ENCODE data around the gene SMCO2.
A peak's percentile ranks its signal among the peaks of the same experiment; 100 is the strongest.
"Not testable (repeated sequence)": the region's sequence is repeated elsewhere in the genome, so short reads cannot be mapped to it uniquely, and the experiment has no call there.

Gene SMCO2

DNA sequence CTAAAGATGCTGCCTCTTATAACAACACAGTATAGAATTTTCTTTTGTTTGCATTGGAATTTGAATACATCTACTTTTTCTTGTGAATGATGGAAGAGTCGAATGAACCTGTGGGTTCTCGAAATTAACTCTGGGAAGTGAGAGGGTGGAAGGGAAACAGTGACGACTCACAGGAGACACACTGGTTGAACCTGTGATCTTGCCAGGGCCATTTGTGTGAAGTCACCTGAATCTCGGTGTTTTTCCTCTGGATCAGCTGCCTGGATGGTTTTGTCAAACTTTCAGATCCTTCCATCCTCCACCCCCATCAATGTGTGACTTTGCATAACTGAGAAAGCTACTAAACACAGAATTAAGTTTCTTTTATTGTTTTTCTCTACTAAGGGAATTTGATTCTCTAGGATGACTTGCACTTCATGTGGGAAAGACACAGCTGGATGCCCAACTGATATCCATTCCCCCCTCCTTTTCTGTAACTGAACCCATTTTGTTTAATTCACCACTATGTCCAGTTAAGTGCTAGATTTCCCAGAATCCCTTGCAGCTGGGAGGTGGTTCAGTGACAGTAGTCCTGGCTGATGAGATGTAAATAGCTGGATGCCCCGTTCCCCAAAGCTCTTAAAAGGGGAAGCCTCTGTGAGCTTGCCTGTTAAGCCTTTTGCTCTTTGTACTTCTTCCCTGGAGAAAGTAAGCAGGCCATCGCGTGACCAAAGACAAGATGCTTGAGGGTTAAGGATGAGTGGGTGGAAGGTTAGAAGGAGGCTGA, 83.8 kb downstream of the SMCO2 start:
- DNase-seq: no peak

DNA sequence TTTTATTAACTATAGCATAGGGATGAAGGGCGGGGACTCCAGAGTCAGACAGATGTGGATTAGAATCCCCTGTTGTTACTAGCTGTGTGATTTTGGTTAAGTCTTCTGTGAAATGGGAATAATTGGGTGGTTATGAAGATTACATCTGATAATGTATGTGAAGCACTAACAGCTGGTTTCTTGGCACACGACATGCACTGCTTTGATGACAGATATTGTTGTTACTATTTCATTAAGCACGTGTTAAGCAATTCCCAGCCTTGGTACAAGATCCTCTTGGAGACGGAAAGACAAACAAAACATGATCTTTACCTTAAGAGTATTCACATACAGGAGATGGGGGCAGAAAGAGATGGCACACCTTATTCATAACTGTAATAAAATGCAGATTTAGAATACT, 85.4 kb downstream of the SMCO2 start:
- DNase-seq: no peak

DNA sequence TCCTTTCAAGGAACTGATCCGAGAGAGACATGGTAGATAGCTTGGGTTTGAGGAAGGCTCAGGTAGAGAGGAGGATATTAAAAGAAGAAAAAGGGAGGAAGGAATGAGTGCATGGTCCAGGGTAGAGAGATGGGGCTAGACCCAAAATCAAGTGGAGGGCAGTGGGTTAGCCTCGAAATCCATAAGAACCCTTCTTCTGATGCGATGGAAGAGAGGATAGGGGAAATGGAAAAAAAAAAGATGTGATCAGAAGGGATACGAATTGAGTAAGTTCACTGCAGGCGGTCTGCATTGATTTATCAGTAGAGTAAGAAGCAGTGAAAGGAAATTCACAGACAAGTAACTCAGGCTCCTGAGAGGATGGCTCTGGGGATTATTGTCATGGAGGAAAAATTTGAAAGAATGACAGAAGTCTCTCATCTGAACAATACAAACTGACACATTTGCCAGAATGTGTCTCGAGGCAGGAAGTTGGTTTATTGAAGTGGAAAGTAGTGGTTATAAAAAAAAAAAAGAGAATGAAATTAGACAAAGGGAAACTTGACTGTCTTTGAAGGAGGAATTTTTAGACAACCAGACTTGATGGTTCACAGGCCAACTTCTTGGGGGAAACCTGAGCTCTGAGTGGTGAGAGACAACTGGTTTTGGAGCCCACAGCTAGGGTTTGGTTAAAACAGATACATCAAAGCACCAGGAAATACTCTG, 87.7 kb downstream of the SMCO2 start:
- peak; percentile 25 for DNase-seq

DNA sequence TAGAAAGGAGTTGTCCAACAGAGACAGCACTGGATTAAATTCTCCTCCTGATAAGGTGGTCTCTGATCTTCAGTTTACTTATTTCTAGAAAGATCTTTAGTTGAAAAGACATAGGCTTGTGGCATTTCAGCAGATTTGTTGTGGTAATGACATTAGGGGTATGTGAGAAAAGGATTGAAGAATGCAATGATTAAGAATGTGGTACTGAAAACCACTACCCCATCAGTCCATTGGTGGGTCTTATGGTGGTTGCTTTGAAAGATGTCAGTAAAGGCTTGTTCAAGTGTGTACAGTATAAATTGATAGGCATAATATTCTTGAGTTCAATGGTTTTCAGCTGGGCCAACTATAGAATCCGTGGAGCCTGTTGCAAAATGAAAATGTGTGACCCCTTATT, 88.2 kb downstream of the SMCO2 start:
- DNase-seq: no peak

DNA sequence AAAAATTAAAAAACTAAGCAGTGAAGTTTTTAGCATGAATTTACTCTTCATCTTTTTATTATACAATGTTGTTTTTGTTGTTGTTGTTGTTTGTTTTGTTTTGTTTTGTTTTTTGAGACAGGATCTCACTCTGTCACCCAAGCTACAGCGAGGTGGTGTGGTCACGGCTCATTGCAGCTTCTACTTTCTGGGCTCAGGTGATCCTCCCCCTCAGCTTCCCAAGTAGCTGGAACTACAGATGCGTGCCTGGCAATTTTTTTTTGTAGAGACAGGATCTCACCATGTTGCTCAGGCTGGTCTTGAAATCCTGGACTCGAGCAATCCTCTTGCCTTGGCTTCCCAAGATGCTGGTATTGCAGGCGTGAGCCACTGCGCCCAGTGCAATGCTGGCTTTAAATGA, 88.8 kb downstream of the SMCO2 start:
- DNase-seq: no peak

DNA sequence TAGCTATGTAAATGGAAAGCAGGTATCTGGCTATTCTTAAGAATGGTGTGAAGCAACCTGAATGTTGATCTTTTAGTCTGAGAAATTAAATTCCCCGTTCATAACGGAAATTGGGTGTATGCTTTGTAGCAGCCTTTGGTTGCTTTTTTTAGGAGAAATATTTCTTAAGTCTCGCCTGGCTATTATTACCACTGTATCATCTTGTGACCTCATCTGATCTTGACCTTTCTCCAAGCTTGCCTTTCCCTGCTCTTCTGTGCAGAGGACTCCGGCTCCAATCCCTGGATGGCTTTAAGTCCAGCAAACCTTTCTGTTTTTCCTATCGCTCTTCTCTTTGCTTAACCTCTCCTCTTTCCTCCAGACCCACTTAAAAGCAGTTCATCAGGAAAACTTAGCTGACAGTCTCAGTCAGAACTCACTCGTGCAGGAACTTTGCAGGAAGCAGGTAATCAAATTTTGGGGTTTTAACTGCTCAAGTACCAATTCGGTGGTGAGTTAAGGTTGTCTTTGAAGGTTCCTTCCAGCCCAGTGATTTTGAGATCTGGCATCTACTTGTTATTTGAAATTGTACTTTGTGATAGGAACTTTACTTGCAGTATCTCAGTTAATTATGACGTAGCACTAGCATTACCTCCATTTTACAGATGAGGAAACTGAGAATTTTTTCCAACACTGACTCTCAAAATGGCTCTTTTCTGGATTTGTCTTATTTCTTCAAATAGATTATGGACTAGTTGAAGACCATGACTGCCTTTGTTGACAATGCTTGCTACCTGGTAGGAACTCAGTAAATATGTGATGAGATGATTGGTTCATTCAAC, 91.5 kb downstream of the SMCO2 start:
- no peak for DNase-seq

DNA sequence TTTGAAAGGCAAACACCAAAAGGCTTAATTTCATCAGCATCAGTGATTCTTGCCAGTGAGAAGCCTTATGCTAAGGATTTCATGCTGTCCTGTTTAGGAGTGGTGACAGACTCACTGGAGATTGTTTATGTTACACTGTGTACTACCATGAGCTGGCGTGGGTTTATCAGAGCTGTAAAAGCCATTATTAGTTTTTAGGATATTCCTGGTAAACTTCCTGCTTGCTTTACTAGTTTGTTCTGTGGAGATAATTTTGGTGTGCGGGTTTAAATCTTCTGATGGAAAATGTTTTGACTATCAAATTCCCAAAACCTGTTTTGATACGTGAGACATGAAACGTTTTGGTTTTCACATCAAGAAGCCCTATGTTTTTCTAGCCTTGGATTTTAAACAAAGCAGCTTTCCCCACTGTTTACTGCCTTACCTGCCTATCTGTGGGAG, 92.7 kb downstream of the SMCO2 start:
- no peak for DNase-seq

DNA sequence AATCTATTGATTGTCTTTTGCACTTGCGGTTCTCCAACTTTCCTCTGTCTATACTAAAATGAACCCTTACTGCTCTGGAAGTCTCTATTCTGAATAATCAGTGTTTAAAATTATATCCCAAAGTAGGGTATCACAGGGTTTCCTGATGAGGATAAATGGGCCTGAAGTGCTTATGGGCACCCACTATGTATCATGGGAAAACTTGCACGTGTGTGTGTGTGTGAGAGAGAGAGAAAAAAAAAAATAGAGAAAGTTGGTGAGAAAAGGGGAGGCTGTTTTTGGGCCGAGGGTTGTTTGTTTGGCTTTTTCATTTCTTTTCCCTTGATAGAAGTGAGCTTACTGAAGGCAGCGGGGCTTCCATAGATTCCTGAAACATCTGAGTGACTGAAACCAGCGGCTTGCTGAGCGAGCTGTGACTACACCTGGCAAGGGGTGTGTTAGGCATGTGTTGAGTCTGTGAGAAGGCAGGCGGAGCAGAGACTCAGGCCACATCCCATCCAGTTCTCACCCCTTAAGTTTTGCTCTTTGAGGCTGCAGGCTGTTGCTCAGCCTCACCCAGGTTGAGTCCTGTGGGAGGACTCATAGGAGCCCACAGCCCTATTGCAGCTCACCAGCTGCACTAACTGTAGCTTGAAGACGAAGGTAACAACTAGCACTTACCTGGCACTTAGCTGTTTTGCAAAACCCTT, 94.6 kb downstream of the SMCO2 start:
- DNase-seq: no peak

DNA sequence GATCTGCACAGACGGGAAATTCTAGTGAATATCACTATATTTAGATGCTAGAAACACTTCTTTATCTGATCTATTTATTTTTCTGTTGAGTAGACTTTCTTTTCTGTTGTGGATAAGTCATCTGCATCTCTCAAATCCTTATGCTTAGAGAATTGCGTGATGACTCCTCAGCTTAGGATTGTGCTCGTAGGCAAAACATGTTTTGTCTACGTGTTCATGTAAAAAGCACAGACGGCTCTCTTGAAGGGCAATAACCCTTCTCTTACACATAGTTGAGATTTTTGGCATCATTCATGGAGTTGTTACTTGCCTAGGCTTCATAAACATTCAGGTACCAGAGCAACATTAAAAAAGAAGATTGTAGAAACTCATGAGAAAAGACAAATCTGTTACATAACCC, 96.1 kb downstream of the SMCO2 start:
- no peak for DNase-seq

DNA sequence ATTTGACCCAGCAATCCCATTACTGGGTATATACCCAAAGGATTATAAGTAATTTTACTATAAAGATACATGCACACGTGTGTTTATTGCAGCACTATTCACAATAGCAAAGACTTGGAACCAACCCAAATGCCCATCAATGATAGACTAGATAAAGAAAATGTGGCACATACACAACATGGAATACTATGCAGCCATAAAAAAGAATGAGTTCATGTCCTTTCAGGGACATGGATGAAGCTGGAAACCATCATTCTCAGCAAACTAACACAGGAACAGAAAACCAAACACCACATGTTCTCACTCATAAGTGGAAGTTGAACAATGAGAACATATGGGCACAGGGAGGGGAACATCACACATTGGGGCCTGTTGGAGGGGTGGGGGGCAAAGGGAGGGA, 98.3 kb downstream of the SMCO2 start:
- DNase-seq: not testable (repeated sequence)

DNA sequence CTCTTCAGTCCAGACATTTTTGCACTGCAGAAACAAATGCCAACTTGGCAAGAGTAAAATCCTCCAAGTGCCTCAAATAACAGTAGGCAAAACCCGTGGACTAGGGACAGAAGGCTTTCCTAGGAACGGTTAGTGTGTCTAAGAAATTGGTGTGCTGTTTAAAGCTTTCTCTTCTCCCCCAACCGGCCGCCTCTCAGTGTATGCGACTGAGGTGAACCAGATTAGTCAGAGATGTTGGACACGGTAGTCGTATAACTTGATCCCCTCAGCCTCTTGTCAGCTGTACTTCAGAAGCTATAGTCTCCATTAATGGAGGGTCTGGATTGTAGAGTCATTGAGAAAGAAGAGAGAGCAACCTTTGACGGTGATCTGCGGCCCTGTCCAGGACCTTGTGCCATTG, 99.1 kb downstream of the SMCO2 start:
- DNase-seq: no peak

DNA sequence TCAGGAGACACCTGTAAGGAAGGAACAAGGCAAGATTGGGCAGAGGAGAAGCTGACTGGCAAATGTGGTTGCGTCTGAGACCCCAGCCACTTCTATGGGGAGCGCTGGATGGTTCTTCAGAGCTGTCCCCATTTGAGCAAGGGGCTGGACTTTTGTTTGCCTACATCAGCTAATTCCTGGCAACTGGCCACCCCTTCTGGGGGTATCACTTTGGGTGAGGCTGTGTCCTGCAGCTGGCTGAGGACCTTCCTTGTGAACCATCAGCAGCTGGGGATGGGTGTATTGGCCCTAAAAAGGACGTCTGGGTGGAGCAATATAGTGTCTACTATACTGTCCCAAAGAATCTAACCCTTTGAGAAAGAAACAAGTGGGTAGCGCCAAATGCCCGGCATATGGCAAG, 101.1 kb downstream of the SMCO2 start:
- no peak for DNase-seq

DNA sequence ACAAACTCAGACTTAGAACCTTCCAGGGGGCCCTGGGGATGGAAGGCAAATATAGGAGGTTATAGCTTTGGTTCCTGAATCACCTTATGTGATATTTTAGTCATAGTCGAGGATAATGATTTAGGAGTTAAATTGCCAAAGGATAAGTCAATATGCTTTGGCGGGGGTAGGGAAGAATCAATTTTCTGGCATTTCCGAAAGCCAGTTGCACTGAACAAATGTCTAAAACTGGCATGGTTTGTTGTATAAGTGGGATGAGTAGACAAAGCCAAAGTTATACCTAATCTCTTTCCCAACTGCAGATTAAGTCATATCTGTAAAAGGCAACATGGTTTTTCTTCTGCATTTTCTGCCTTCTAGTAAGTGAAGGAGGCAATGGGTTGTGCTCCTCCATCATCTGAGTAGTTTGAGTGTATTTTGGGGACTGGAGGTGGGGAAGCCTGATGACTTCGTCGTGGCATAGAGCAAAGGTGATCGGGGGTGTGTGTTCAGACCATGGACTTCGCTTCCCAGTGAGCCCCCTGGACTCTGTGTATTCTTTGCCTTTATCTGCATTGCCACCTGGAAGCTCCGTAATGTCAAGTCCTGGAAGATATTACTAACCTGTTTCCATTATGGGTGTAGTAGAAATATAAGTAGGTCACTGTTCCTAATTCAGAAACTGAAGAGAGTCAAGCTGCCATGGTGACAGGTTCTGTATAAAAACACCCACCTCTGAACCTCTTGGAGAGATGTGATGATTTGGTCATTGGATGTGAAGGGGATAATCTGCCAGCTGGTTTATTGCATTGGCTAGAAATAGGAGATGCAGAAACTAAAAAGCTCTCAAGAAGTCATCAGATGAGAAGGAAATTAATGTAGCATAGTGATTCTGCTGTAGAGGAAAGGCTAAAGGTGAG, 102.0 kb downstream of the SMCO2 start:
- DNase-seq: no peak

DNA sequence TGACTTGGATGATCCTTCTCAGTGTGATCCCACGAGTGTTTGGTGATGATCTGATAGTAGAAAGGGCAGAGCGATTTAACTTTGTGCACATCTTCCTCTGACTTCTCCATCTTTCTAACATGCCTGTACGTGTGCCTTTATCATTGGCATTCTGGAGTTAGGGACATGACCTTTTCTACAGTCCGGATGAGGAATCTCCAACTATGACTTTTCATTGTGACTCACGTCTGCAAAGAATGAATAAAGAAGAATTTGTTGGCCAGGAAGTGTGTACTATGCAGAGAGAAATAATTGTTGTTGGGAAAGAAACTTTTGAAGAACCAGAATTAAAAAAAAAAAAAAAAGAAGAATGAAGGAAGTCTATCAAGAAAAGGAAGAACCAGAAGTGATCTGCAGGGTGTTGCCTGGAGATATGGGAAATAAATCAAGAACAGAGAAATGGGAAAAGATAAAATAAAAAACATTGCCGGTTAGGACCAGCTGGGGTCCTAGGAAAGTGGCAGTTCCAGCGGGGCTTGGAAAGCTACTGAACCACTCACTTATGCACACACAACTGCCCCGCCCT, 102.8 kb downstream of the SMCO2 start:
- DNase-seq: no peak

DNA sequence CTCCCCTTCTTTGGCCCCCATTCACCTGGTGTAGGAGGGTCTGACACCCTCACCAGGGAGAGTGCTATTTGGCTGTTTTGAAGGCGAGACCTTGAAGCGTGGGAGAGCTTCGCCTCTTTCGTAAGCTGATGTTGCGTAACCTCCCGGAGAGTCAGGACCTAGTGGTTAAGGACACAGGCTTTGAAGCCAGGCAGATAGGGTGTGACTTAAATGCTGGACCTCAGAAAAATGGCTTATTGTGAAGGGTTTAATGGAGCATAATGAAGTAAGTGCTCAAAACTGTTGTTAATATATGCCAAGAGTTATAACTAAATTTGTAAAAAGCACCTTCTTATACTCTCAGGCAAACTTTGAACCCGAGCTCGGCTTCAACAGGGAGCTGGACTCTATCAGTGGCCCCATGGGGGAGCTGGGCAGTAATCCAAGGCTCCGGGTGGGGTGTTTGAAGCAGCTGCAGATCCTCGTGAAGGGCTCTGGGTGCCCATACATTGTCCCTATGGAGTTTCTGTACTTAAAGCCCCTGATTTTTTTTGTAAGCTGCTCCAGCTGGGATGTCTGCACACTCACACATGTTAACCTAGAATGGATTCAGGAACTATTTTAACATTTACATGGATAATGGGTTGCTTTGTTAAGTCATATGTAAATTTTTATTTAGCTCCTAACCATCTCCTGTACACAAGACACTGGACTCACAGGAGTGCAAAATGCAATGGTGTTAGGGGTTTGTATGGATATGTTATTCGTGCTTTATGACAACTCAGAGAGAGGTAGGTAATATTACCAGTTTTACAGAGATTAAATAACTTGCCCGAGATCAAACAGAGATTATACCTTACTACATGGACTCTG, 103.5 kb downstream of the SMCO2 start:
- no peak for DNase-seq

DNA sequence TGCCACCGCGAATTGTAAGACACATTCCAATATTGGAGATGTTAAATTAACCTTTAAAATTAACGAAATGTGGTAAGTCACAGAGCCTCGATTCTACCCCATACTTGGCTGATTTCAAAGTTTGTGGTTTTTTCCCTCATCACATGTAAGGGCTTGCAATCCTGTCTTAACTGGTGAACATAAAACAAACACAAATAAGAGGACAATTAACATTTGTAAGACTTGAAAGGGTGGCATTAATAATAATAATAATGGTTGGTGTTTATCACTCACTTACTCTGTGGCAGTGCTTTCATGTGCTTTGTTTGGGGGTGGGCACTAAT, 104.1 kb downstream of the SMCO2 start:
- DNase-seq: no peak

DNA sequence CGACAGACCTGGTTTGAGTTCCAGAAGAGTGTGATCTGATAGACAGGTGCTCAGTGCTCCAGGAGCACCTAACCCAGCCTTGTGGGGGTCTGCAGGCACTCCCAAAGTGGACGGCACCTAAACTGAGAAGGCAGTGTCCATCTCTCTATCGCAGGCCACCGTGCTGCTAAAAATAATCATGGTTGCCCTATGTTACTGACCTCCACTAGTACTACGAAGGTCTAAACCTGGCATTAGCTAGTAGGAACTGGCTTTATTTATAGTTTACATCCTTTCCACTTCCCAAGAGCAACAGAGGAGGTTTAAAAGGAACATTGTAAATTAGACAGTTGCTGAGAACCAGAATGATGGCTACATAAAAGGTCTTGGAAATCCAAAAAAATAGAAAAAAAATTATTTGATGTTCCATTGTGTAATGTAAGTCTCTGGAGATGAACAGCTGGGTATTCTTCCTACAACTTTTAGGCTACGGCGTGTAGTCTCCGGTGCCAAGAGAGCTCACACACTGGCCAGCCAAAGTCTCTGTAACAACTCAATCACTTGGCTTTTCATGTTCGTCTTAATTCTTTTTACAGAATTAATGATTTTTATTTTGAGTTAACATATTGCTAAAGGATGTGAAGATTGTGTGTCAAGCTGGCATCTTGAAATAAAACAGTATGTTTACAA, 104.8 kb downstream of the SMCO2 start:
- DNase-seq: no peak

All from CD4-positive, alpha-beta T cell treated with Interleukin-10 for 1 hour (primary cell).